PC-3 (cell line): ENCODE data around the gene CDKL4. TPM values are rescaled to one million over a fixed set of nuclear protein-coding genes. Genes with fewer than 3 reads are reported as not detected.

Experiments
- ATAC-seq: fragments of 200-7000 bp; cut with Tn5 transposase; 2 replicates; pipeline ENCODE4 v1.9.1; 2020; ENCODE audit warnings: mild to moderate bottlenecking, moderate library complexity
- BruUV-seq: library from RNA; stranded (reverse); fragments of 400-500 nt; replicated peaks from 2 replicates; lab custom pipeline; 2021; lab: Mats Ljungman, UMichigan
- CTCF ChIA-PET: fragments of 300-600 bp; sonication (Branson Sonifier 250); formaldehyde crosslinking; loops from one replicate; lab custom pipeline; 2022; ENCODE audit warnings: antibody characterized with exemption; lab: Charles Lee
- POLR2A ChIA-PET: fragments of 300-600 bp; sonication (Branson Sonifier 250); formaldehyde crosslinking; loops from one replicate; lab custom pipeline; 2022; ENCODE audit warnings: antibody characterized with exemption; ENCODE audit not compliant: unreplicated experiment; lab: Charles Lee
- DNase-seq: peaks from one replicate; pipeline ENCODE4 v3.0.0-alpha.2; 2015
- H2AFZ ChIP-seq: fragments of 300-600 bp; sonication (generic); 2 replicates; pipeline ENCODE4 v1.6.0; 2016; ENCODE audit warnings: antibody characterized with exemption, low read length
- H3F3A ChIP-seq: fragments of 300-600 bp; sonication (generic); one replicate; pipeline ENCODE4 v1.6.0; 2017; ENCODE audit warnings: antibody characterized with exemption, low read length, control low read depth, mild to moderate bottlenecking; ENCODE audit not compliant: unreplicated experiment
- H3K27ac ChIP-seq: fragments of 300-600 bp; sonication (generic); 2 replicates; pipeline ENCODE4 v1.5.1; 2016; ENCODE audit warnings: mild to moderate bottlenecking, low read length
- H3K27me3 ChIP-seq: fragments of 300-600 bp; sonication (generic); 2 replicates; pipeline ENCODE4 v1.6.1; 2016; ENCODE audit warnings: low read length, mixed read lengths
- H3K36me3 ChIP-seq: fragments of 300-600 bp; sonication (generic); 2 replicates; pipeline ENCODE4 v1.6.1; 2016; ENCODE audit warnings: low read depth, mixed run types, low read length, mixed read lengths
- H3K4me1 ChIP-seq: fragments of 300-600 bp; sonication (generic); 2 replicates; pipeline ENCODE4 v1.5.1; 2016; ENCODE audit warnings: low read length; ENCODE audit not compliant: insufficient read depth
- H3K4me2 ChIP-seq: fragments of 300-600 bp; sonication (generic); 2 replicates; pipeline ENCODE4 v1.6.0; 2016; ENCODE audit warnings: low read length
- H3K4me3 ChIP-seq: fragments of 300-600 bp; sonication (generic); 2 replicates; pipeline ENCODE4 v1.5.1; 2016; ENCODE audit warnings: mild to moderate bottlenecking, low read length, mixed read lengths
- H3K79me2 ChIP-seq: fragments of 300-600 bp; sonication (generic); 2 replicates; pipeline ENCODE4 v1.6.1; 2017; ENCODE audit warnings: low read length, mixed read lengths
- H3K9ac ChIP-seq: fragments of 300-600 bp; sonication (generic); 2 replicates; pipeline ENCODE4 v1.6.0; 2016; ENCODE audit warnings: mild to moderate bottlenecking, low read length
- H3K9me2 ChIP-seq: fragments of 300-600 bp; sonication (generic); replicated peaks from 2 replicates; pipeline ENCODE4 v1.6.1; 2016; ENCODE audit warnings: mixed run types, low read length, mixed read lengths
- H3K9me3 ChIP-seq: fragments of 300-600 bp; sonication (generic); 2 replicates; pipeline ENCODE4 v1.6.1; 2016; ENCODE audit warnings: low read length, mixed read lengths
- H4K20me1 ChIP-seq: fragments of 300-600 bp; sonication (generic); 2 replicates; pipeline ENCODE4 v1.6.1; 2016; ENCODE audit warnings: low read length, mixed read lengths
- CTCF ChIP-seq: fragments of 300-600 bp; sonication (generic); conservative IDR thresholded peaks from 2 replicates; pipeline ENCODE4 v1.5.1; 2017; ENCODE audit warnings: antibody characterized with exemption, low read depth, mild to moderate bottlenecking, low read length
- EZH2 ChIP-seq: fragments of 300-600 bp; sonication (generic); IDR thresholded peaks from one replicate; pipeline ENCODE4 v1.6.1; 2017; ENCODE audit warnings: antibody characterized with exemption, mild to moderate bottlenecking, low read length; ENCODE audit not compliant: unreplicated experiment
- EZH2phosphoT487 ChIP-seq: fragments of 300-600 bp; sonication (generic); IDR thresholded peaks from 2 replicates; pipeline ENCODE4 v1.6.1; 2018; ENCODE audit warnings: mild to moderate bottlenecking, antibody characterized with exemption, low read length, borderline replicate concordance
- intact Hi-C: fragments of 100-400 bp; cut with micrococcal nuclease; formaldehyde crosslinking; loops from 2 replicates; pipeline ENCODE4 v1.9.0; 2023
- total RNA-seq: library from RNA; depleted of rRNA; stranded (reverse); fragments of >200 nt; gene quantifications from 2 replicates; pipeline ENCODE4 v1.2.3, GENCODE V29; 2014

CDKL4 gene
- total RNA-seq, 1 experiment from 2014 or later: 0.07 TPM

DNA sequence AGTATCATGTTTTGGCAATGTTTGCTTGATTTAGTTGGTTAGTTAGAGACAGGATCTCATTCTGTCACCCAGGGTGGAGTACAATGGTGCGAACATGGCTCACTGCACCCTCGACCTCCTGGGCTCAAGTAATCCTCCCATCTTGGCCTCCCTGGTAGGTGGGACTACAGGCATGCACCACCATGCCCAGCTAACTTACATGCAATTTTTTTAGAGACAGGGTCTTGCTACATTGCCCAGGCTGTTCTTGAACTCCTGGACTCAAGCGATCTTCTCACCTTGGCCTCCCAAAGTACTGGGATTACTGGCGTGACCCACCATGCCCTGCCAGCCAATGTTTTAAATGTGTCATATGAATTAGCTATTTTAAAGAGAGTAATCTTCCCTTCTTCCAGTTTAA, 16.3 kb upstream of the CDKL4 start:
- Histone ChIP-seq H3K36me3 (peaks cover 48% of the 10 kb centered on the region), H3K79me2 (no peaks in the 10 kb centered on the region), H3K9ac (no peak overlapping the region), H3K27me3 (no peaks in the 10 kb centered on the region), H4K20me1 (no peaks in the 10 kb centered on the region), H3K4me1 (no peaks in the 10 kb centered on the region), H3K4me2 (no peak overlapping the region), H3K9me2 (no peaks in the 10 kb centered on the region), H3F3A (no peaks in the 10 kb centered on the region), H3K4me3 (no peak overlapping the region), H3K27ac (no peak overlapping the region), H3K9me3 (no peaks in the 10 kb centered on the region), H2AFZ (no peak overlapping the region)
- intact Hi-C loops: no loop called here
- DNase-seq (no peak), ATAC-seq (no peak)
- TF ChIP-seq CTCF (no peak), EZH2phosphoT487 (no peak), EZH2 (no peak)
- CTCF ChIA-PET: no interaction called here
- BruUV-seq: no TSS peak
- POLR2A ChIA-PET: no interaction called here

GRCh38 chr2:39256040-39256439, 12.3 kb upstream of the CDKL4 start:
- Histone ChIP-seq H3K4me1 (no peaks in the 10 kb centered on the region), H3K9me2 (no peaks in the 10 kb centered on the region), H3K36me3 (peaks cover 58% of the 10 kb centered on the region), H2AFZ (no peak overlapping the region), H4K20me1 (no peaks in the 10 kb centered on the region), H3K27me3 (no peaks in the 10 kb centered on the region), H3F3A (no peaks in the 10 kb centered on the region), H3K79me2 (no peaks in the 10 kb centered on the region), H3K9me3 (no peaks in the 10 kb centered on the region), H3K27ac (no peak overlapping the region), H3K4me2 (no peak overlapping the region), H3K4me3 (no peak overlapping the region), H3K9ac (no peak overlapping the region)
- ChIA-PET CTCF (no interaction called here), POLR2A (no interaction called here)
- BruUV-seq: no TSS peak
- intact Hi-C loops: no loop called here
- TF ChIP-seq CTCF: no peak
- no peak for TF ChIP-seq EZH2phosphoT487
- TF ChIP-seq EZH2: no peak
- no peak for ATAC-seq
- no peak for DNase-seq

GRCh38 chr2:39252888-39253518, 9.2 kb upstream of the CDKL4 start:
- Histone ChIP-seq H3K79me2 (no peaks in the 10 kb centered on the region), H3K9ac (no peak overlapping the region), H3K4me1 (no peaks in the 10 kb centered on the region), H3K27ac (no peak overlapping the region), H3K9me3 (no peaks in the 10 kb centered on the region), H3K27me3 (no peaks in the 10 kb centered on the region), H3F3A (no peaks in the 10 kb centered on the region), H3K9me2 (no peaks in the 10 kb centered on the region), H2AFZ (no peak overlapping the region), H3K36me3 (peaks cover 48% of the 10 kb centered on the region), H3K4me3 (no peak overlapping the region), H3K4me2 (no peak overlapping the region), H4K20me1 (no peaks in the 10 kb centered on the region)
- ChIA-PET CTCF (no interaction called here), POLR2A (no interaction called here)
- no TSS peak for BruUV-seq
- no peak for ATAC-seq
- DNase-seq: no peak
- TF ChIP-seq EZH2phosphoT487 (no peak), EZH2 (no peak), CTCF (no peak)
- intact Hi-C loops: no loop called here
